Measurements from ENCODE around the gene DBNDD1. TPM values are rescaled to one million over a fixed set of nuclear protein-coding genes. Genes with fewer than 3 reads are reported as not detected.

The DBNDD1 gene
- total and polyA plus RNA-seq, 2 experiments from 2014 or later = 63.3 to 90.8 TPM

DNA sequence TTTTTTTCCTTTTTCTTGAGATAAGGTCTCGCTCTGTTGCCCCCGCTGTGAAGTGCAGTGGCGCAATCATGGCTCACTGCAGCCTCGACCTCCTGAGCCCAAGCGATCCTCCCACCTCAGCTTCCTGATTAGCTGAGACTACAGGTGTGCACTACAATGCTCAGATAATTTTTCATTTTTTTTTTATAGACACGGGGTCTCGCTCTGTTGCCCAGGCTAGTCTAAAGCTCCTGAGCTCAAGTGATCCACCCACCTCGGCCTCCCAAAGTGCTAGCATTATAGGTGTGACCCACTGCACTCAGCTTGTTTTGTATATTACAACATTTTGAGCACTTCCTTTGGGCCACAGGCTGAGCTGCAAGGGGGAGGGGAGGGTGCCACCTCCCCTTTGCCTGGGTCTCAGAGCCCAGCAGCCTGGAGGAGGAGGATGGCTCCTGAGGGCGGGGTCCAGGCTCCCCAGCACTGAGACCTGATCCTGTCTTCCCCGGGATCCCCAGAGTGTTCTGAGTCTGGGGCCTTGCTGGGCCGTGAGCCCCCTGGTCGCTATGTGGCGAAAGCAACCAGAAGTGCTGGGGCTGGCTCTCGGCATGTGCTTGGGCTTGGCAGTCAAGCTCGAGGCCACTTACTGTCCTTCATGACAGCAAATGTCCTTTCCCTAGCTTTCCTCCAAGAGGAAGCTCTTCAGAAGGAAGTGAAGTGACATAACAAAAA lies 62.6 kb downstream of the DBNDD1 start:
- Mint-ChIP-seq H3K36me3 (ENCODE audit: low read depth) (peaks cover 29% of the 10 kb centered on the region), H3K27me3 (ENCODE audit: insufficient read depth, low read depth, poor library complexity) (peaks cover 11% of the 10 kb centered on the region), H3K4me1 (peaks cover 9% of the 10 kb centered on the region), H3K9me3 (no peaks in the 10 kb centered on the region), H3K27ac (no peak overlapping the region), H3K4me3 (no peak overlapping the region)
- H3K36me3 ChIP-seq (ENCODE audit: insufficient read depth) = no peaks in the 10 kb centered on the region
- H3K79me2 ChIP-seq (replicated peaks; ENCODE audit: insufficient read depth) = no peaks in the 10 kb centered on the region
- H3K4me3 ChIP-seq = no peak overlapping the region
- H4K20me1 ChIP-seq (replicated peaks; ENCODE audit: insufficient read depth) = no peaks in the 10 kb centered on the region; the same call in 1 of the 2 replicates
- no peak for ATAC-seq
- no peak overlapping the region for H3K4me2 ChIP-seq
- no peaks in the 10 kb centered on the region for H3K9me2 ChIP-seq (ENCODE audit: insufficient read depth)
- no peak for DNase-seq (ENCODE audit: low spot score)
- H2AFZ ChIP-seq = no peak overlapping the region
- H3K27me3 ChIP-seq (ENCODE audit: insufficient read depth) = no peaks in the 10 kb centered on the region
- no peak for TF ChIP-seq NANOG (IDR thresholded peaks at IDR 0.05; ENCODE audit: borderline replicate concordance)
- TF ChIP-seq STAT1 (IDR thresholded peaks at IDR 0.05; ENCODE audit: unreplicated experiment) = no peak
- TF ChIP-seq, protein P1, sequence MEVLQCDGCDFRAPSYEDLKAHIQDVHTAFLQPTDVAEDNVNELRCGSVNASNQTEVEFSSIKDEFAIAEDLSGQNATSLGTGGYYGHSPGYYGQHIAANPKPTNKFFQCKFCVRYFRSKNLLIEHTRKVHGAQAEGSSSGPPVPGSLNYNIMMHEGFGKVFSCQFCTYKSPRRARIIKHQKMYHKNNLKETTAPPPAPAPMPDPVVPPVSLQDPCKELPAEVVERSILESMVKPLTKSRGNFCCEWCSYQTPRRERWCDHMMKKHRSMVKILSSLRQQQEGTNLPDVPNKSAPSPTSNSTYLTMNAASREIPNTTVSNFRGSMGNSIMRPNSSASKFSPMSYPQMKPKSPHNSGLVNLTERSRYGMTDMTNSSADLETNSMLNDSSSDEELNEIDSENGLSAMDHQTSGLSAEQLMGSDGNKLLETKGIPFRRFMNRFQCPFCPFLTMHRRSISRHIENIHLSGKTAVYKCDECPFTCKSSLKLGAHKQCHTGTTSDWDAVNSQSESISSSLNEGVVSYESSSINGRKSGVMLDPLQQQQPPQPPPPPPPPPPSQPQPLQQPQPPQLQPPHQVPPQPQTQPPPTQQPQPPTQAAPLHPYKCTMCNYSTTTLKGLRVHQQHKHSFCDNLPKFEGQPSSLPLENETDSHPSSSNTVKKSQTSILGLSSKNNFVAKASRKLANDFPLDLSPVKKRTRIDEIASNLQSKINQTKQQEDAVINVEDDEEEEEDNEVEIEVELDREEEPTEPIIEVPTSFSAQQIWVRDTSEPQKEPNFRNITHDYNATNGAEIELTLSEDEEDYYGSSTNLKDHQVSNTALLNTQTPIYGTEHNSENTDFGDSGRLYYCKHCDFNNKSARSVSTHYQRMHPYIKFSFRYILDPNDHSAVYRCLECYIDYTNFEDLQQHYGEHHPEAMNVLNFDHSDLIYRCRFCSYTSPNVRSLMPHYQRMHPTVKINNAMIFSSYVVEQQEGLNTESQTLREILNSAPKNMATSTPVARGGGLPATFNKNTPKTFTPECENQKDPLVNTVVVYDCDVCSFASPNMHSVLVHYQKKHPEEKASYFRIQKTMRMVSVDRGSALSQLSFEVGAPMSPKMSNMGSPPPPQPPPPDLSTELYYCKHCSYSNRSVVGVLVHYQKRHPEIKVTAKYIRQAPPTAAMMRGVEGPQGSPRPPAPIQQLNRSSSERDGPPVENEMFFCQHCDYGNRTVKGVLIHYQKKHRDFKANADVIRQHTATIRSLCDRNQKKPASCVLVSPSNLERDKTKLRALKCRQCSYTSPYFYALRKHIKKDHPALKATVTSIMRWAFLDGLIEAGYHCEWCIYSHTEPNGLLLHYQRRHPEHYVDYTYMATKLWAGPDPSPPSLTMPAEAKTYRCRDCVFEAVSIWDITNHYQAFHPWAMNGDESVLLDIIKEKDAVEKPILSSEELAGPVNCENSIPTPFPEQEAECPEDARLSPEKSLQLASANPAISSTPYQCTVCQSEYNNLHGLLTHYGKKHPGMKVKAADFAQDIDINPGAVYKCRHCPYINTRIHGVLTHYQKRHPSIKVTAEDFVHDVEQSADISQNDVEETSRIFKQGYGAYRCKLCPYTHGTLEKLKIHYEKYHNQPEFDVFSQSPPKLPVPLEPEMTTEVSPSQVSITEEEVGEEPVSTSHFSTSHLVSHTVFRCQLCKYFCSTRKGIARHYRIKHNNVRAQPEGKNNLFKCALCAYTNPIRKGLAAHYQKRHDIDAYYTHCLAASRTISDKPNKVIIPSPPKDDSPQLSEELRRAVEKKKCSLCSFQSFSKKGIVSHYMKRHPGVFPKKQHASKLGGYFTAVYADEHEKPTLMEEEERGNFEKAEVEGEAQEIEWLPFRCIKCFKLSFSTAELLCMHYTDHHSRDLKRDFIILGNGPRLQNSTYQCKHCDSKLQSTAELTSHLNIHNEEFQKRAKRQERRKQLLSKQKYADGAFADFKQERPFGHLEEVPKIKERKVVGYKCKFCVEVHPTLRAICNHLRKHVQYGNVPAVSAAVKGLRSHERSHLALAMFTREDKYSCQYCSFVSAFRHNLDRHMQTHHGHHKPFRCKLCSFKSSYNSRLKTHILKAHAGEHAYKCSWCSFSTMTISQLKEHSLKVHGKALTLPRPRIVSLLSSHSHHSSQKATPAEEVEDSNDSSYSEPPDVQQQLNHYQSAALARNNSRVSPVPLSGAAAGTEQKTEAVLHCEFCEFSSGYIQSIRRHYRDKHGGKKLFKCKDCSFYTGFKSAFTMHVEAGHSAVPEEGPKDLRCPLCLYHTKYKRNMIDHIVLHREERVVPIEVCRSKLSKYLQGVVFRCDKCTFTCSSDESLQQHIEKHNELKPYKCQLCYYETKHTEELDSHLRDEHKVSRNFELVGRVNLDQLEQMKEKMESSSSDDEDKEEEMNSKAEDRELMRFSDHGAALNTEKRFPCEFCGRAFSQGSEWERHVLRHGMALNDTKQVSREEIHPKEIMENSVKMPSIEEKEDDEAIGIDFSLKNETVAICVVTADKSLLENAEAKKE (CRISPR knock-in tag; IDR thresholded peaks at IDR 0.05) = no peak
- no peak for TF ChIP-seq POLR2AphosphoS5 (IDR thresholded peaks at IDR 0.05; ENCODE audit: low read depth)
- TF ChIP-seq, protein P2, sequence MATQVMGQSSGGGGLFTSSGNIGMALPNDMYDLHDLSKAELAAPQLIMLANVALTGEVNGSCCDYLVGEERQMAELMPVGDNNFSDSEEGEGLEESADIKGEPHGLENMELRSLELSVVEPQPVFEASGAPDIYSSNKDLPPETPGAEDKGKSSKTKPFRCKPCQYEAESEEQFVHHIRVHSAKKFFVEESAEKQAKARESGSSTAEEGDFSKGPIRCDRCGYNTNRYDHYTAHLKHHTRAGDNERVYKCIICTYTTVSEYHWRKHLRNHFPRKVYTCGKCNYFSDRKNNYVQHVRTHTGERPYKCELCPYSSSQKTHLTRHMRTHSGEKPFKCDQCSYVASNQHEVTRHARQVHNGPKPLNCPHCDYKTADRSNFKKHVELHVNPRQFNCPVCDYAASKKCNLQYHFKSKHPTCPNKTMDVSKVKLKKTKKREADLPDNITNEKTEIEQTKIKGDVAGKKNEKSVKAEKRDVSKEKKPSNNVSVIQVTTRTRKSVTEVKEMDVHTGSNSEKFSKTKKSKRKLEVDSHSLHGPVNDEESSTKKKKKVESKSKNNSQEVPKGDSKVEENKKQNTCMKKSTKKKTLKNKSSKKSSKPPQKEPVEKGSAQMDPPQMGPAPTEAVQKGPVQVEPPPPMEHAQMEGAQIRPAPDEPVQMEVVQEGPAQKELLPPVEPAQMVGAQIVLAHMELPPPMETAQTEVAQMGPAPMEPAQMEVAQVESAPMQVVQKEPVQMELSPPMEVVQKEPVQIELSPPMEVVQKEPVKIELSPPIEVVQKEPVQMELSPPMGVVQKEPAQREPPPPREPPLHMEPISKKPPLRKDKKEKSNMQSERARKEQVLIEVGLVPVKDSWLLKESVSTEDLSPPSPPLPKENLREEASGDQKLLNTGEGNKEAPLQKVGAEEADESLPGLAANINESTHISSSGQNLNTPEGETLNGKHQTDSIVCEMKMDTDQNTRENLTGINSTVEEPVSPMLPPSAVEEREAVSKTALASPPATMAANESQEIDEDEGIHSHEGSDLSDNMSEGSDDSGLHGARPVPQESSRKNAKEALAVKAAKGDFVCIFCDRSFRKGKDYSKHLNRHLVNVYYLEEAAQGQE (IDR thresholded peaks at IDR 0.05; ENCODE audit: unreplicated experiment) = no peak
- TF ChIP-seq JUNB (IDR thresholded peaks at IDR 0.05; ENCODE audit: unreplicated experiment) = no peak
- no peak for TF ChIP-seq ZNF331 (CRISPR knock-in tag; IDR thresholded peaks at IDR 0.05; ENCODE audit: low read depth)
- no peak for TF ChIP-seq CREB1 (CRISPR knock-in tag; IDR thresholded peaks at IDR 0.05; ENCODE audit: low read depth)
- TF ChIP-seq, protein P3, sequence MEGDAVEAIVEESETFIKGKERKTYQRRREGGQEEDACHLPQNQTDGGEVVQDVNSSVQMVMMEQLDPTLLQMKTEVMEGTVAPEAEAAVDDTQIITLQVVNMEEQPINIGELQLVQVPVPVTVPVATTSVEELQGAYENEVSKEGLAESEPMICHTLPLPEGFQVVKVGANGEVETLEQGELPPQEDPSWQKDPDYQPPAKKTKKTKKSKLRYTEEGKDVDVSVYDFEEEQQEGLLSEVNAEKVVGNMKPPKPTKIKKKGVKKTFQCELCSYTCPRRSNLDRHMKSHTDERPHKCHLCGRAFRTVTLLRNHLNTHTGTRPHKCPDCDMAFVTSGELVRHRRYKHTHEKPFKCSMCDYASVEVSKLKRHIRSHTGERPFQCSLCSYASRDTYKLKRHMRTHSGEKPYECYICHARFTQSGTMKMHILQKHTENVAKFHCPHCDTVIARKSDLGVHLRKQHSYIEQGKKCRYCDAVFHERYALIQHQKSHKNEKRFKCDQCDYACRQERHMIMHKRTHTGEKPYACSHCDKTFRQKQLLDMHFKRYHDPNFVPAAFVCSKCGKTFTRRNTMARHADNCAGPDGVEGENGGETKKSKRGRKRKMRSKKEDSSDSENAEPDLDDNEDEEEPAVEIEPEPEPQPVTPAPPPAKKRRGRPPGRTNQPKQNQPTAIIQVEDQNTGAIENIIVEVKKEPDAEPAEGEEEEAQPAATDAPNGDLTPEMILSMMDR (conservative IDR thresholded peaks at IDR 0.05; ENCODE audit: low read depth in 2 of 2) = no peak
- TF ChIP-seq EZH2phosphoT487 (IDR thresholded peaks at IDR 0.05; ENCODE audit: unreplicated experiment) = no peak
- TF ChIP-seq ZNF114 (CRISPR knock-in tag; IDR thresholded peaks at IDR 0.05) = no peak
- TF ChIP-seq, protein P4, sequence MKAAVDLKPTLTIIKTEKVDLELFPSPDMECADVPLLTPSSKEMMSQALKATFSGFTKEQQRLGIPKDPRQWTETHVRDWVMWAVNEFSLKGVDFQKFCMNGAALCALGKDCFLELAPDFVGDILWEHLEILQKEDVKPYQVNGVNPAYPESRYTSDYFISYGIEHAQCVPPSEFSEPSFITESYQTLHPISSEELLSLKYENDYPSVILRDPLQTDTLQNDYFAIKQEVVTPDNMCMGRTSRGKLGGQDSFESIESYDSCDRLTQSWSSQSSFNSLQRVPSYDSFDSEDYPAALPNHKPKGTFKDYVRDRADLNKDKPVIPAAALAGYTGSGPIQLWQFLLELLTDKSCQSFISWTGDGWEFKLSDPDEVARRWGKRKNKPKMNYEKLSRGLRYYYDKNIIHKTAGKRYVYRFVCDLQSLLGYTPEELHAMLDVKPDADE (IDR thresholded peaks at IDR 0.05) = no peak
- TF ChIP-seq EZH2 (IDR thresholded peaks at IDR 0.05; ENCODE audit: low read depth, unreplicated experiment) = no peak
- H3K4me1 ChIP-seq (ENCODE audit: insufficient read depth) = no peaks in the 10 kb centered on the region
- H3K27ac ChIP-seq (ENCODE audit: low read depth) = no peak overlapping the region
- H3F3A ChIP-seq (replicated peaks; ENCODE audit: low read depth) = no peaks in the 10 kb centered on the region
